ENCODE data around the gene USP9Y.

USP9Y gene

DNA sequence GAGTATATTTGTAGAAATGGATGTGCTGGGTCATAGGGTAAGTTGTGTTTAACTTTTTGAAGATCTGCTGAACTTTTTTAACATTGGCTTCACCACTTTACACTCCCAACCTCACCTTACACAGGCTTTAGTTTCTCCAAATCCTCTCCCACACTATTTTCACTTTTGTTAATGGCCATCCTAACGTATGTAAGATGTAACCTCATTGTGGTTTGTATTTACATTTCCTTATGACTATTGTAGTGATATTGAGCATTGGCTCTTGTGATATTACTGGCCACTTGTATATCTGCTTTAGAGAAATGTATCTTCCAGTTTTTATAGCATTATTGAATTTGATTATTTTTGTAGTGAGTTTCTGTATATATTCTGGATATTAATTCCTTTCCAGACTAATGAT, 93.0 kb downstream of the USP9Y start:
- no peak for DNase-seq (ENCODE audit: low spot score)

DNA sequence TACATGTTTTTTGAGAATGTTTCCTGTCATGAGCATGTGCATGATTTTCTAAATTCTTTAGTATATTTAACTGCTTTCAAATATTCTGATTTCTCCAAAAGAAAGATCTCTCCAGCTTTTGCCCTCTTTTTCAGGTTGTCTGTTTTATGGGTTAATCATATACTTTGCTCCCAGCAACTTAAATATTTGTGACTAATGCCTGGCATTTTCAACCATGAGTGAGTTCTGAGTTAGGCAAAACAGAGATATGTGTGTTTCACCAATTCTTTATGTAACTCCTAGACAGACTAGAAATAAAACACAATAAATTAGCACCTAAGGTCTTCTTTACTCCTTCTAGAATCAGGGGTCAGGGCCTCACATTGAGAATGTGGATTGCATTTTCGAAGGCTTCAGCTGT, 107.0 kb downstream of the USP9Y start:
- DNase-seq (ENCODE audit: low spot score): no peak

DNA sequence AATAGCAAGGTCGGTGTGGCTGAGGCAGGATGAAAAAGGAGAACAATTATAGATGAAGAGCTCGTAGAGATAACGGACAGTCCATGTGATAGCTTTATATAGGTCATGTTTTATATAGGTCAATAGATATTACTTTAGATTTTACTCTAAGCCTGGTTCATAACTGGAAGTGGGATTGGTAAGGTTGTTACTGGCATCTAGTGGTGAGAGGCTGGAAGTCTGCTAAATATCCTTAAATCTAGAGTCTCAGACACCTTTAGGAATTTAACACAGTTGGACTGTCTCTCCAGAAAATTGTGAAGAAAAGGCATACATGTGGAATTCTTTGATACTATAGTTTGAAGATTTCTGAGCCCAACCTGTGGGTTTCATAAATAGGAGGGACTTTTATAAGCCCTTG, 108.0 kb downstream of the USP9Y start:
- no peak for DNase-seq (ENCODE audit: low spot score)

DNA sequence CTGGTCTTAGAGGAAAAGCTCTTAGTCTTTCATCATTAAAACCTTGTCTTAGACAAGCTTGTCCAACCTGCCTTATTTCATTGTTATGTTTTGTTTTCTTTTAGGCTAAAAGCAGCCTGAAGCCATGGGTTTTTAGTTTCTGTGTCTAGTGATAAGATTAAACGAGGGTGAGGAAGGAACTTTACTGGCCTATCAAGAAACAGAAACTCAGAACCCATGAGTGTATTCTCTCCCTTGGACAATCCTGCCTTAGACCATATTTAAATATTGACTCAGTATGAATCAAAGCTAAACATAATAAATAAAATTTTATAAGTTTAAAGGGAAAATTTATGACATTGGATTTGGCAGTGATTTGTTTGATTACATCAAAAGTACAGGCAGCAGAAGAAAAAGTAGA, 122.4 kb downstream of the USP9Y start:
- no peak for DNase-seq (ENCODE audit: low spot score)

DNA sequence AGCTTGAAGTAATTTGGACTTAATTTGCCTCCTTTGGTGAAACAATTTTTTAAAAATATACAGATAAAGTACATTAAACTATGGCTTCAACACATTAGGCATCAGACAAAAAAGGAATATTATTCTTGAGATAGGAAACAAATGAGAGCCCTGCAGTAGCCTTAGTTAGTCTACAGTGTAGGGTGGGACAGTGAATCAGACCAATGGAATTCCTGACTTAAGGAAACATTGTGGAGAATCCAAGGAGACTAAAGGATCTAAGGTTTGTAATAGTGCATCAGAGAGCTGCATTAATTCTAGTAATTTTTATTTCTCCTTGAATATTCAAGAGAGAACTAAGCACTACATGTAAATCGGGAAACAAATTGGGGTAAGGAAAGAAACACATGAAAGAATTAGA, 125.8 kb downstream of the USP9Y start:
- DNase-seq (ENCODE audit: low spot score): no peak

DNA sequence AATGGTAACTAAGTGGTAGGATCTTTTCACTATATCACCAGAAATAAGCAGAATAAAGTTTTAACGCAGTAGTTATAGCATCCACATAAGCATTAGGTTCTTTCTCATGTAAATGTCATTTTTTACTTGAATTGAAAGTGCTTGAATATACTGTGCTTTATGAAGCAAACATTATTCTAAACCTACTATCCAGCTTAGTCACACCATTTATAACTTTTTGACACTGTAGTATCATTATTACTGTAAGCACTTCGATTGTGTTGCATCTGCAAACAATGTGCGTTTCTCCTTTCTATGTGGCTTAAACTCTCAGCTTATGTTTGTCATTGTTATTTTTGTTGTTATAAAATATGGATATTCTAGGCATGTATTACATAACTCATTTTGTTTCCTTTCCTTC, 132.3 kb downstream of the USP9Y start:
- DNase-seq (ENCODE audit: low spot score): no peak

DNA sequence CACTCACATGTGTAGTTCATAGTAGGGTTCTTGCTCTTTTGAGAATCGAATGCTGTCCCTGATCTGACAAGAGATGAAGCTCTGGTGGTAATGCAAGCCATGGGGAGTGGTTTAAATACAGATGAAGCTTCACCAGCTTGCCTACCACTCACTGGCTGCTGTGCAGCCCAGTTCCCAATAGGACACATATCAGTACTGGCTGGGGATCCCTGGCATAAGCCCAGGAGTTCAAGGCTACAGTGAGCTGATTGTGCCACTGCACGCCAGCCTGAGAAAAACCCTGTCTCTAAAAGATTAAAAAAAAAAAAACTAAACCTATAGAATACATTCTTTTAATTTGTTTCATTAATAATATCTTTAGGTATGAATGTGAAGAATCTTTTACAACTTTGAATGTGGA, 136.5 kb downstream of the USP9Y start:
- no peak for DNase-seq (ENCODE audit: low spot score)

DNA sequence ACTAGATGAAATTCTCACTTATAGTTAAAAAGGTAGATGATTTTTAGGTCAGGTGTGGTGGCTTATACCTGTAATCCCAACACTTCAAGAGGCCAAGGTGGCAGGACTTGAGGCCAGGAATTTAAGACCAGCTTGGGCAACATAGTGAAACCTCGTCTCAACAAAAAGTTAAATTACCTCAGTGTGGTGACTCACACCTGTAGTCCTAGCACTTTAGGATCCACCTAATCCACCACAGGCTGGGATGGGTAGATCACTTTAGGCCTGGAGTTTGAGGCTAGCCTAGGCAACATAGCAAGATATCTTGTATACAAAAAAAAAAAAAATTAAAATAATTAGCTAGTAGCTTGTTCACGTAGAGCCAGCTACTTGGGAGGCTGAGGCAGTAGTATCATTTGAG, 140.3 kb downstream of the USP9Y start:
- DNase-seq (ENCODE audit: low spot score): no peak

DNA sequence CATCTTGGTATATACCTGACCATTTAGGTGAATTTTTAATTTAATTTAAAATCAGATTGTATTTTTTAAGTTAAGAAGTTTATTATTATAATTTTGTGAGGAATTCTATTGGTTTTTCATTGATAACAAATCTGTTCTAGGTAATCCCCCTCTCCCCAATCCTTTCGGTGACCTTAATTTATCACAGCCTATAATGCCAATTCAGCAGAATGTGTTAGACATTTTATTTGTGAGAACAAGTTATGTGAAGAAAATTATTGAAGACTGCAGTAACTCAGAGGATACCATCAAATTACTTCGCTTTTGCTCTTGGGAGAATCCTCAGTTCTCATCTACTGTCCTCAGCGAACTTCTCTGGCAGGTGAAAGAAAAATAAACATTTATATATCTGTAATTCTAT, 145.8 kb downstream of the USP9Y start:
- no peak for DNase-seq (ENCODE audit: low spot score)

DNA sequence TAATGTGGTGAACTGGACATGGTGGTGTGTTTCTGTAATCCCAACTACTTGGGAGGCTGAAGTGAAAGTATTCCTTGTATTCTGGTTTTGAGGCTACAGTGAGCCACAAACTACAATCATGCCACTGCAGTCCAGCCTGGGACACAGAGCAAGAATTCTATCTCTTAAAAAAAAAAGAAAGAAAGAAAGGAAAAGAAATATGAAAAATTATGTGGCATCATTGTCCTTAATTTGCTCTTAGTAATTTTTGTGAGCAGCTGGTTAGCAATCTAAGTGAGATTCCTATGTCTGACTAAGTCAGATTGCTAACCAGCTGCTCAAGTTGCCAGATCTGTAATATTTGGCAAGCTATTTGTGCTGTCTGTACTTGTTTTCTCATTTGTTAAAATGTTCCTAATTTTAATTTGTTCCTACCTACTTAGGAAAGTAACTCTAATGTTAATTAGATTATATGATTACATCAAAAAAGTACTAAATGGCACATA, 154.8 kb downstream of the USP9Y start:
- DNase-seq (ENCODE audit: low spot score): no peak

DNA sequence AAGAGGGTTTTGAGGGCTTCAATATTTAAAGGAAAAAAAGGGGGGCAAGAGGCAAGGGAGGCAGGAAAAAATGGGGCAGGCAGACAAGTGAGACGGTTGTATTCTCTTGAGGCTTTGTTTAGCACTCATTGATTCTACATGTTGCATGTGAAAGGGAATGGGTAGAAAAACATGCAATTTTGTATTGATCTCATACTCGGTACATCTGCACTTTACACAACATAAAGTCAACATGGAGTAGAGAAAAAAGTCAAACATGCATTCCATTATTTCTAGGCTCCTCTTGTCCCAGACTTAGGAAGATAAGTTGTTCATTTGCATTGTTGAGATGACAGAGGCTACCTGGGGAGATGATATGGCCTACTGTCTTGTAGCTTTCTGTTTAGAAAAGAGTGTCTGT, 166.9 kb downstream of the USP9Y start:
- DNase-seq (ENCODE audit: low spot score): no peak

DNA sequence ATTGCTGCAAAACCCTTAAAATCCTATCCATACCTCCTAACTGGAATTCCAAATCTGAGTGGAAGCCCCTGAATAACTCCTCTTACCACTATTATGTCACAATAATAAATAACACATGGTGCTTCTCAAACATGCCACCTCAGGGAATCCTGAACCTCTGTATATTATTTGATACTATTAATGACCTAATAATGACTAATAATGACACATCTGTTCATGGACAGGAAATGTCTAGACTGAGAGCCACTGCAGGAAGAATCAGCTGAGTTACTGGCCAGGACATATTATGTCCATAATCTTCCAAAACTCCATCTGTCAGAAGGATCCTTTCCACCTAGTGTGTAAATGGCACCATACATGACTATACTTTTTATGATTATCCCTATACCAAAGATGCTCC, 195.9 kb downstream of the USP9Y start:
- DNase-seq (ENCODE audit: low spot score): no peak

DNA sequence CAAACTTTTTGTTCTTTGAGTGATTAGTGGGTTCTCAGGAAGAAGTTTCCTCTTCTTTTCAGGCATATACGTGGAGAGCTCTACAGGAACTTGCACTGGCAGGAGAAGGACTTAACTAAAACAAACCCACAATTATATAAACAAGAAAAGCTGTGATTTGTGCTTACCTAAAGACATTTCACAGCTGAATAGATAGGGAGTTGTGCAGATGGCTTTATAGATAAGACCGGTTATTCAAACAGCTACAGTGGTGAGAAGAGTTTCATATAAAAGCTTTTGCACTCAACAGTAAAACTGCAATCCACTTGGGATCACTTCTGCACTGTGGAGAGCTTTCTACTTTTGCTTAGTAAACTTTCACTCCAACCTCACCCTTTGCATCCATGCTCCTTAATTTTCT, 197.6 kb downstream of the USP9Y start:
- DNase-seq (ENCODE audit: low spot score): no peak

DNA sequence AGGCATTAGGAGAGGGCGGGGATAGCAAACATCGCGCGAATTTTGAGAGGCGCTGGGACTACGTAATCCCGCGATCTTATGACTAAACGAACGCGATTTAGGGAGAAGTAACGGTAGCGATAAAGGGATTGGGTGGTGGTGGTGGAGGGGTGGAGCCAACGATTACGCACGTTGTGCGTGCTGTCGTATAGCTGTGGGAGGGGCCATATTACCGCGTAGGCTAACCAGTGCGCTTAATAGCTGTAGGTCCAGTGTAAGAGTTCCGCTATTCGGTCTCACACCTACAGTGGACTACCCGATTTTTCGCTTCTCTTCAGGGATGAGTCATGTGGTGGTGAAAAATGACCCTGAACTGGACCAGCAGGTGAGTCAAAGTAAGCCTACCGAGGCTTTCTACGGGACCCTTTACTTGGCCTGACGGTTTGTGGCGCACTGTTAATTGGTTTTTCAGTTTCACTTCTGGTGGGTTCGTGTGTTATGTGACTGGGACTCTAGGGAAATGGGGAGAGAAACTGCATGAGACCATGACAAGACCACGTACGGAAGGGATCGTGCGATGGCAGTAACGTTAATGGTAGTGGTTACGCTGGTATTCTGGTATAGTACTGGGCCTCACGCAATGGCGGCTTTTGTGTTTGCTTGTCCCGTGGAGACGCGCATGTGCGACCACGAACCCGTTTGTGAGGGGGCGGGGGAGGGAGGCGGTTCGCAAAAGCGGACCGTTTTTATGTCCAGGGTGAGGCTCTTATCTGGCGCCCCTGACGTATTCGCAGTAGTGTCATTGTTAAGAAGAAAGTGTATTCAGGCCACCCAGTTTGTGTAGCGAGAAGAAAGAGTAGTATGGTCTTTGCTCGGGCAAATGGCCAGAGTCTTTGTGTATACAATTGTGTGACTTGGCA, 203.8 kb downstream of the USP9Y start, which contains the start of gene DDX3Y:
Gene DDX3Y, plus strand, starts transcription at position 251 of the 899 bp plus-strand sequence. Its CDS starts 69 bp downstream, at position 320.
- no peak for DNase-seq (ENCODE audit: low spot score)

DNA sequence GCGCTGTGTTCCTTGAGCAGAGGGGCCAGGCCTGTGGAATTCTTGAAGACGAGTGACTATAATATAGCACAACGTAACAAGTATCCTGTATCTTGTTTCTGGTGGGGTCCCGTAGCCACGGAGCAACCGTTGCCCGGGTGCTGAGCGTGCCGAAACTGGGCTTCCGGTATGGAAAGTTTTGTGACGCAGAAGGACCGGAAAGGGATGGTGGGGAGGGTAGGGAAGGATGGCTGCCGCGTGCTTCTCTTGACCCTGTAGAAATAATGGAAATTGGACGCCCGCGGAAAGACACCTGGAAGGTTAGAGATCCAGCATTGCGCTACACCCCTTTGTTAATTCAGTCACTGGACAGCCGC, 204.5 kb downstream of the USP9Y start:
- no peak for DNase-seq (ENCODE audit: low spot score)

DNA sequence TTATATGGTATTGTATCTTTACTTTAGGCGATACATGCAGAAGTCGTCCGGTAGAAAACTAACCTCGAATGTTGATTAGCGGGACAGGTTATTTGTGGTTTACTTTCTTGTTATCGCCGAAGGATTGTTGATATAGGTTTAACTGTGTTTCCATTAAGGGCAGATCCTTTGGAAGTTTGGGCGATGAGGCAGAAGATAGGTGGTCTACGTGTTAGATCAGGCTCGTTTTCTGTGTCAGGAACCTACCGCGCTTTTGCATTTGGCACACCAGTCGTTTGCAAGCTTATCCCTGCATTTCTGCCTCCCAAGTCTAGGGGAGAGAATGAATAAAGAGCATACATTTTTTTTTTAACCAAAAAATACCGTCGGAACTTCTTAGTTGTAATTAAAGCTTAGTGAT, 204.9 kb downstream of the USP9Y start:
- DNase-seq (ENCODE audit: low spot score): no peak
